ENCODE measurements around the gene MUS81. TPM values are rescaled to one million over a fixed set of nuclear protein-coding genes. Genes with fewer than 3 reads are reported as not detected.

MUS81 gene
- total and polyA plus RNA-seq, 10 of the 15 experiments (the other 5 are each of a cell fraction or from before 2014, with no cell fraction given) = 11.8 to 76.1 (median 48.4) TPM

- peak; percentile 54 to 58 (median 54) for TF ChIP-seq CTCF (IDR thresholded peaks at IDR 0.05 in 2 of 3, conservative IDR thresholded peaks at IDR 0.05 in 1 of 3; ENCODE audit: control insufficient read depth in 2 of 3, extremely low read depth in 1 of 3, insufficient read depth in 1 of 3, low read depth in 3 of 3, low read length in 3 of 3)
- 0 out of 2 replicates have a peak, but pooled peaks have one; percentile 14 for TF ChIP-seq SMC3 (IDR thresholded peaks at IDR 0.05; ENCODE audit: borderline replicate concordance, low read length)
- TF ChIP-seq IRF4 (IDR thresholded peaks at IDR 0.05; ENCODE audit: low read depth, low read length) = 0 out of 2 replicates have a peak, but pooled peaks have one; percentile 15
- TF ChIP-seq YBX1 (IDR thresholded peaks at IDR 0.05) = no peak
- TF ChIP-seq EED (IDR thresholded peaks at IDR 0.05; ENCODE audit: low read depth) = peak; percentile 66
- TF ChIP-seq POLR2A (IDR thresholded peaks at IDR 0.05; ENCODE audit: low read depth, low read length) = peak; percentile 40; the same call in 1 of the 2 replicates
- TF ChIP-seq MYC (IDR thresholded peaks at IDR 0.05; ENCODE audit: insufficient read depth, insufficient read length, insufficient replicate concordance, low read length, severe bottlenecking) = peak; percentile 13
- TF ChIP-seq DPF2 (IDR thresholded peaks at IDR 0.05) = 0 out of 2 replicates have a peak, but pooled peaks have one; percentile 37
- 0 out of 2 replicates have a peak, but pooled peaks have one; percentile 10 for TF ChIP-seq CREM (IDR thresholded peaks at IDR 0.05; ENCODE audit: low read depth)
- TF ChIP-seq IKZF1 (conservative IDR thresholded peaks at IDR 0.05) = peak; percentile 64
- TF ChIP-seq IKZF2 (IDR thresholded peaks at IDR 0.05) = peak; percentile 34 to 52; a peak in 1 of 4 replicates
- TF ChIP-seq JUND (IDR thresholded peaks at IDR 0.05; ENCODE audit: low read depth, low read length) = no peak
- TF ChIP-seq RAD21 (IDR thresholded peaks at IDR 0.05; ENCODE audit: insufficient read depth, low read depth, low read length) = peak; percentile 19; the same call in 1 of the 2 replicates
- no peak for TF ChIP-seq CBX3 (IDR thresholded peaks at IDR 0.05; ENCODE audit: borderline replicate concordance, low read depth)
These were observed 31.2 kb downstream of the MUS81 start (continued) for GRCh38 chr11:65891219-65892136.
